ENCODE results near the gene DCHS1. TPM values are rescaled to one million over a fixed set of nuclear protein-coding genes. Genes with fewer than 3 reads are reported as not detected.

Gene DCHS1
- total RNA-seq, 1 donor from 2014 or later, result 156 TPM

DNA sequence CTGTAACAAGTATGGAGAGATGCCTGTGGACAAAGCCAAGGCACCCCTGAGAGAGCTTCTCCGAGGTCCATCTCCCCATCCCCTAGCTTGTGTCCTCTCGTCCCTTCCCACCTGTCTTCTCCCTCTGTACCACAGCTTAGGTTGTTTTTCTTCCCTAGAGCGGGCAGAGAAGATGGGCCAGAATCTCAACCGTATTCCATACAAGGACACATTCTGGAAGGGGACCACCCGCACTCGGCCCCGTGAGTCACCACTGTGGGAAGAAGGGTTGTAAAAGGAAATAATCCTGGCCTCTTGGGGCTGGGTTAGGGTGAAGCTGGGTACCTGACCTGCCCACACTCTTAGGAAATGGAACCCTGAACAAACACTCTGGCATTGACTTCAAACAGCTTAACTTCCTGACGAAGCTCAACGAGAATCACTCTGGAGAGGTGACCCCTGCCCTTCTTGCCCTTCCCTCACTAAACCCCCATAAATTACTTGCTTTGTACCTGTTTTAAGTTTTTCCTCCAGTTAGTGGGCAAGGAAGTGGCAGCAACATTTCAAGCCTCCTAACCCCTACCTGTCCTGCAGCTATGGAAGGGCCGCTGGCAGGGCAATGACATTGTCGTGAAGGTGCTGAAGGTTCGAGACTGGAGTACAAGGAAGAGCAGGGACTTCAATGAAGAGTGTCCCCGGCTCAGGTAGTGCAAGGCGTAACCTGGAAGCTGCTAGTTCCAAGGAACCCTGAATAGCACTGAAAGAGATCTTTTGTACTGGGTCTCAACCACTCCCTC is 46.7 kb downstream of the DCHS1 start:
- H3K4me3 Mint-ChIP-seq (ENCODE audit: unreplicated experiment), result peak overlapping the region; percentile 62
- peak overlapping the region; percentile 62 for H3K27ac Mint-ChIP-seq (ENCODE audit: unreplicated experiment)
- TF ChIP-seq, protein P1, sequence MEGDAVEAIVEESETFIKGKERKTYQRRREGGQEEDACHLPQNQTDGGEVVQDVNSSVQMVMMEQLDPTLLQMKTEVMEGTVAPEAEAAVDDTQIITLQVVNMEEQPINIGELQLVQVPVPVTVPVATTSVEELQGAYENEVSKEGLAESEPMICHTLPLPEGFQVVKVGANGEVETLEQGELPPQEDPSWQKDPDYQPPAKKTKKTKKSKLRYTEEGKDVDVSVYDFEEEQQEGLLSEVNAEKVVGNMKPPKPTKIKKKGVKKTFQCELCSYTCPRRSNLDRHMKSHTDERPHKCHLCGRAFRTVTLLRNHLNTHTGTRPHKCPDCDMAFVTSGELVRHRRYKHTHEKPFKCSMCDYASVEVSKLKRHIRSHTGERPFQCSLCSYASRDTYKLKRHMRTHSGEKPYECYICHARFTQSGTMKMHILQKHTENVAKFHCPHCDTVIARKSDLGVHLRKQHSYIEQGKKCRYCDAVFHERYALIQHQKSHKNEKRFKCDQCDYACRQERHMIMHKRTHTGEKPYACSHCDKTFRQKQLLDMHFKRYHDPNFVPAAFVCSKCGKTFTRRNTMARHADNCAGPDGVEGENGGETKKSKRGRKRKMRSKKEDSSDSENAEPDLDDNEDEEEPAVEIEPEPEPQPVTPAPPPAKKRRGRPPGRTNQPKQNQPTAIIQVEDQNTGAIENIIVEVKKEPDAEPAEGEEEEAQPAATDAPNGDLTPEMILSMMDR (IDR thresholded peaks at IDR 0.05; ENCODE audit: unreplicated experiment), result no peak
- H3K27me3 Mint-ChIP-seq (ENCODE audit: unreplicated experiment), result peaks cover 10% of the 10 kb centered on the region
- no peak for DNase-seq (ENCODE audit: low spot score)
- H3K9me3 Mint-ChIP-seq (ENCODE audit: unreplicated experiment), result no peaks in the 10 kb centered on the region
- peaks cover 41% of the 10 kb centered on the region for H3K4me1 Mint-ChIP-seq (ENCODE audit: unreplicated experiment)
- H3K36me3 Mint-ChIP-seq (ENCODE audit: low read depth, unreplicated experiment), result peaks cover 47% of the 10 kb centered on the region

DNA sequence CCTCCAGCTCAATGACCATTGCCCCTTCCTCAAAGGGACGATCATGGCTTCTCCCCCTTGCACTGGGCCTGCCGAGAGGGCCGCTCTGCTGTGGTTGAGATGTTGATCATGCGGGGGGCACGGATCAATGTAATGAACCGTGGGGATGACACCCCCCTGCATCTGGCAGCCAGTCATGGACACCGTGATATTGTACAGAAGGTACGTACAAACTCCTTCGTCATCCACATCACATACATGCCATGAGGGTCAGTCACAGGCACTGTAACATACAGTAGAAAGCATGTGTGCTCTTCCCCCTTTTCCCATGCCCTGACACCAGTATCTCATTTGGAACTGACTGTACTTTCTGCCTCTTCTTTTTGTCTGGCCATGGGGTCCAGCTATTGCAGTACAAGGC is 47.6 kb downstream of the DCHS1 start:
- Mint-ChIP-seq H3K4me1 (ENCODE audit: unreplicated experiment) (peaks cover 41% of the 10 kb centered on the region), H3K36me3 (ENCODE audit: low read depth, unreplicated experiment) (peaks cover 47% of the 10 kb centered on the region), H3K27ac (ENCODE audit: unreplicated experiment) (no peak overlapping the region), H3K27me3 (ENCODE audit: unreplicated experiment) (peaks cover 10% of the 10 kb centered on the region), H3K9me3 (ENCODE audit: unreplicated experiment) (no peaks in the 10 kb centered on the region), H3K4me3 (ENCODE audit: unreplicated experiment) (no peak overlapping the region)
- TF ChIP-seq, protein P1 (IDR thresholded peaks at IDR 0.05; ENCODE audit: unreplicated experiment), result no peak
- no peak for DNase-seq (ENCODE audit: low spot score)

DNA sequence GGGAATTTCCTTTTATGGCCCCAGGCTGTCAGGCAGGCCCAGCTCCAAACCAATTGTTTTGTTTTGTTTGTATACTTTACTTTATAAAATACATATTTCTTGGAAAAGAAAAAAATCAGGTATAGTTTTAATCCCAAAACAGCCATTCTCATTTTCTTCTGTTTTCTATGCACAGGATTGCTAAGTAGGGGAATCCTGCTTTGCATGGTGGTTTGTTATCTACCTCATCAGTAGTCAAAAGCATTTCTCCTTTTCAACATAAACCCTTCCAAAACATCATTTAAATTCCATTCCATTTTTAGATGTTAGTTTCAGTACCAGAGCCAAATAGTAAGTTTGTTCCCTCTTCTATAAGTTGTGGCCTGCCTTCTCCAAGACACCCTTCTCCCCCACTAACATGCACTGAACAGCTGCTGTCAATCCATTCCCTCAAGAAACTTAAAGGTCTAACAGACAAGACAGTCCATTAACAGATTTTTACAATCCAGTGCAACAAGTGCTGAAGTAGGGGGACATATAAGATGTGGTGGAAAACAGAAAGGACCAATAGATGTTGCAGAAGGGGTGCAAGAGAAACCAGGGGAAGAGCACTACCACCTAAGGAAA is 48.3 kb downstream of the DCHS1 start:
- peak overlapping the region; percentile 99 for H3K27ac Mint-ChIP-seq (ENCODE audit: unreplicated experiment)
- H3K4me1 Mint-ChIP-seq (ENCODE audit: unreplicated experiment), result peaks cover 45% of the 10 kb centered on the region
- H3K4me3 Mint-ChIP-seq (ENCODE audit: unreplicated experiment), result peak overlapping the region; percentile 76
- H3K36me3 Mint-ChIP-seq (ENCODE audit: low read depth, unreplicated experiment), result peaks cover 47% of the 10 kb centered on the region
- TF ChIP-seq, protein P1 (IDR thresholded peaks at IDR 0.05; ENCODE audit: unreplicated experiment), result no peak
- DNase-seq (ENCODE audit: low spot score), result no peak
- peaks cover 10% of the 10 kb centered on the region for H3K27me3 Mint-ChIP-seq (ENCODE audit: unreplicated experiment)
- no peaks in the 10 kb centered on the region for H3K9me3 Mint-ChIP-seq (ENCODE audit: unreplicated experiment)

DNA sequence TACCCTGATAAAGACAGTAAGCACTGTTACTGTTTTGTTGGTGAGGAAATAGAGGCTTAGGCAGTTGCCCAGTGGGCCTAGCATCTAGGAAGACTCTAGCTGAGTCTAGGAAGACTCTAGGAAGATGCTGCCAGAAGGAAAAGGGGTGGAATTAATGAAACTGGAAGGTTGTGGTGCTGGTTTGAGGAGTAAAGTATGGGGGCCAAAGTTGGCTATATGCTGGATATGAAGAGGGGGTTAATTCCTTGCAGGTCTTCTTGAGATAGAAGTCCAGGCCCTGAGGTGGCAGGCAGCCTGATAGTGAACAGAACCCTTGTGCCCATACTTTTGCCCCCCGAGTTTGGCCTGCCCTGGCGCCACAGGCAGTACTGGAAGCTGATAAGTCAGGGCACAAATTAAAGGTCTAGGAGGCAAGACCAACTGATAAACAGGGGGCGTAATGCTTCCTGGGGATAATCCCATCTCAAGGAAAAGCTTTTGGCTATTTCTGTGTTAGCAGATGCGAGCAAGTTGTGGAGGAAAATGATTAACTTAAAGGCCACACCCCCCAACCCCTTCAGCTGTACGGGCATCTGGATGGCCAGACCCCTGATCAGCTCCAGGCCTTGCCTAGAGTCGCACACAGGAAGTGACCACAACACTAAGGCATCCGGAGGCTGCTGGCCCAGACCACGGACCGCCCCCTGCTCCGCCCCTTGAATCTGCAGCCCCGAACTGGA is 49.0 kb downstream of the DCHS1 start:
- DNase-seq (ENCODE audit: low spot score), result peak; percentile 87
- H3K27me3 Mint-ChIP-seq (ENCODE audit: unreplicated experiment), result peaks cover 13% of the 10 kb centered on the region
- peaks cover 50% of the 10 kb centered on the region for H3K4me1 Mint-ChIP-seq (ENCODE audit: unreplicated experiment)
- H3K4me3 Mint-ChIP-seq (ENCODE audit: unreplicated experiment), result peak overlapping the region; percentile 85
- H3K27ac Mint-ChIP-seq (ENCODE audit: unreplicated experiment), result peak overlapping the region; percentile 99
- TF ChIP-seq, protein P1 (IDR thresholded peaks at IDR 0.05; ENCODE audit: unreplicated experiment), result no peak
- peaks cover 51% of the 10 kb centered on the region for H3K36me3 Mint-ChIP-seq (ENCODE audit: low read depth, unreplicated experiment)
- no peaks in the 10 kb centered on the region for H3K9me3 Mint-ChIP-seq (ENCODE audit: unreplicated experiment)

Data from endothelial cell (in vitro differentiated cells).